Anterior cingulate cortex (tissue), 58 donors: ENCODE data around the gene TMEM208.
A peak's percentile ranks its signal among the peaks of the same experiment; 100 is the strongest.

Source experiments
- DNase-seq, 58 donors: peaks; one replicate each; lab custom pipeline; 2025; lab: John Stamatoyannopoulos, UW

The TMEM208 gene

DNA sequence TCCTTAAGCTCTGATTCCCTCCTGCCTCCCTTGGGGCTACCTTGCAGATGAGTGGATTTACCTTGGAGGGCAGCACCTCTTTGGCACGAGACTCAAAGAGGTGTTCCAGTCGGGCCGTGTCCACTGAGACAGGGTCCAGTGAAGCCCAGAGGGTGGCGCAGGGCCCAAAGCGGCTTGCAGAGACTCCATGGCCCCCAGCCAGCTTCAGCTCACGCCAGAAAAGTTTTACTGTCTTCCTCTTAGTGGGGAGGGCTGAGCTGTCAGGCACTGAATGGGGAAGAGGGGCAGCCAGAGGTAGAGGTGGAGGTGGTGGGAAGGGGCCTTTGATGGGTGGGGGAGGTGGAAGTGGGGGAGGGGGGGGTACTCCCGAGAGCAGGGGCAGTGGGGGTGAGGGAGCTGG is 6.7 kb downstream of the TMEM208 start:
- no peak for DNase-seq

GRCh38 chr16:67234180-67234597 is 7.3 kb downstream of the TMEM208 start:
- DNase-seq = no peak

GRCh38 chr16:67235816-67236562 is 9.1 kb downstream of the TMEM208 start:
- peak in 1 of 58 donors; percentile 80 for DNase-seq

DNA sequence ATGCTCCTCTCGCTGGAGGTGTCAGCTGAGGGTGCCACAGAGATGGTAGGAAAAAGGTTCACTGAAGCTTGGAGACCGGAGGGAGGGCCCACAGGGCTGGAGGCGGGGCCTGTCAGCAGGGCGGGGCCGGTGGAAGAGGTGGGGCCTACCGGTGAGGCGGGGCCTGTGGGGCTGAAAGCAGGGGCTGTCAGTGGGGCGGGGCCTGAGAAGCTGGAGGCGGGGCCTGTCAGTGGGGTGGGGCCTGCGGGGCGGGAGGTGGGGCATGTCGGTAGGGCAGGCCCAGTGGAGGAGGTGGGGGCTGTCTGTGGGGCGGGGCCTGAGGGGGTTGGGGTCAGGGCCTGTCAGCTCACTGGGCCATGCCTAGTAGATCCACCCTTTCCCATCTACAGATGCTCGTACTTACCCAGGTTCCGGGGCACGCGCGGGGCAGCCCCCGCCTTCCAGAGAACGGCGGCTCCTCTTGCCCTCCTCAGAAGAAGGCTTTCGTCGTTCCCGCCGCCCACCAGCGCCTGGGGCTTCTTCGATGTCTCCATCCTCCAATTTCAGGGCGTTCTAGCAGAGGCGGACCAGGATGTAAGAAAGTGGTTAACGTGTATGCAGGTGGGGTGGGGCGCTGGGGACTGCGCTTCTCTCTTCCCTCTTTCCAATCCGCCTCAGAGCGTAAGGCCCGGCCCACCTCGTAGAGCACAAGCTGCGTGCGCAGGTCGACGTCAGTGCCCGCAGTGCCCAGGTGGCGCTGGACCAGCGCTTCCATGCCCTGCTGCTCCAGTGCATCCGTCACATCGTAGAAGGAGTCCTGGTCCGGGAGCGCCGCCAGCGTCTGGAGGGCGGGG is 9.8 kb downstream of the TMEM208 start:
- DNase-seq = peak in 8 of 58 donors; percentile 21 to 82 (median 34)

- no peak for DNase-seq
Observed at GRCh38 chr16:67237396-67238277, 10.7 kb downstream of the TMEM208 start.

DNA sequence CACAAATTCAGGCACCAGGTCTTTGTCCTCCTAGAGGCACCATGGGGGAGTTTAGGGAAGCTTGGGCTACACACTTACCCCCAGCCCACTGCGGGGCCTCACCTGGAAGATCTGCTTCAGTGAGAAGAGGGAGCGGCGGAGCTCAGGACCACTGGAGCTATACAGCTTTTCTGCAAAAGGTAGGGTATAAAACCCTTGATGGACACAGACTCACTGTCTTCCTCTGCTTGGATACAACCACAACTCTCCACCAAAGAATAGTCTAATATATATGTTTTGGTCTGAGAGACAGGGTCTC is 11.3 kb downstream of the TMEM208 start:
- DNase-seq = no peak

DNA sequence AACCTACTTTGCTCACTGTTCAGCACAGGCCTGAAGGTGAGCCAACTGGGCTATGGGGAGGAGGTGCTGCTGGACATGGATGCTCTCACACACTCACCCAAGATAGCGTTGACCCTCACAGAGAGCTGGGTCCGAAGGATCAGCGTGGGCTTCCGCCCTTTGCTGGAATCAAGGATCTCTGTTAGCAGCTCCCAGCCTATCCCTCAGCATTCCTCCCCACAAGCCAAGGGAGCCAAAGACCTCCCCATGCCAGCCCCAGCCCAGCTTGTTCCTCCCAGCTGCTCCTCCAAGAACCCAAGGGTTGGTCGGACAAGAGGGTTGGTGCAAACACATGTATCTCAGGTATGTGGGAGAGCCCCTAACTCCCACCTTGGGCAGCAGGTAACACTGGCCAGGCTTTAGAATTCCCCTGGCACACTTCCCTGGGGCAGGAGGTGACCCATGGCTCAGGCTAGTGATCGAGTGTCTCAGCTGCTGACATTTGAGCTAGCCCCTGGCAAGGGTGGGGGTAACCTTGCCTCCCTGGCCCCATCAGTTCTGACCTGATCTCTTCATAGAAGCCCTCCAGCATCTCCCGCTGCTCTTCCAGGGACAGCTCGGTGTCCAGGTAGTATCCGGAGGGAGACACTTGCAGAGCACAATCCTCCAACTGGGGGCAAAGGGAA is 12.0 kb downstream of the TMEM208 start:
- DNase-seq = no peak

DNA sequence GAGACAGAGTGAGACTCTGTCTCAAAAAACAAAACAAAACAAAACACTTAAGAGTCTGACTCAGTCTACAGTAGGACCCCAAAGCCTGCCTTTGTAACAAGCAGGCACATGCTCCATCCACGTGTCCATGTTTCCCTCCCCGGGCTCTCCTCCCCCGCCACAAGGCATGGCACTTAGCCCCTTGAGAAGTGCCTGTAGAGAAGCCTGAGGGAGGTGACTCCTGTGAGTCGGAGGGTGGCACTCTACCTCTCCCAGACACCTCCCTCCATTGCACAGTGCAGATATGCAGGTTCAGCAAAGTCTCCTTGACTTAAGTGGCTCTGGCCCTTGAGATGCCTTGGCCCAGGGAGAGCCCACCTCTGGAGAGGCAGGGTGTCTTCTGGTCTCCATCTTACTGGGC is 13.6 kb downstream of the TMEM208 start:
- no peak for DNase-seq

- DNase-seq = peak in 4 of 58 donors; percentile 12 to 21 (median 16)
Observed at GRCh38 chr16:67241008-67241900, 14.3 kb downstream of the TMEM208 start.

DNA sequence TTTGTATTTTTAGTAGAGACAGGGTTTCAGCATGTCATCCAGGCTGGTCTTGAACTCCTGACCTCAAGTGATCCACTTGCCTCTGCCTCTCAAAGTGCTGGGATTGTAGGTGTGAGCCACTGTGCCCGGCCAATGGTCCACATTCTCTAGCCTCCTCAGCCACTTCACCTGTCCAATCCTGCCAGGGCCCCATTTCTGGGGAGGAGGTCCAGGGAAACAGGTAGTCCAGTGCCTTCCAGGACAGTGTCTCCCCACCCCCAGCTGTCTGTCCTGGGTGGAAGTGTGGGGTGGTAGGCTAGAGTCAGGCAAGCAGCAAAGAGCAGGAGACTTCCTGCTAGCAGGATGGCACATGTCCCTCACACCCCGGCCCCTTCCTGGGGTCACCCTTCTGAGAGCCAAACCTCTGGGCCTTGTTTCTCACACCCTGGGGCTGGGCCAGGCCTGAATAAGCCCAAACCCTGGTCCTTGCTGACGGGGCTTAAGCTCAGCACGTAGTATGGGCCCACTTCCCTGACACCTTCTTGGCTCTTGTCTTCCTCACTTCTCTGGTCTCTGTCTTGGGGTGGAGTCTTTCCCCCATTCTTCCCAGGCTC is 15.3 kb downstream of the TMEM208 start:
- no peak for DNase-seq

GRCh38 chr16:67243481-67243880 is 16.6 kb downstream of the TMEM208 start:
- no peak for DNase-seq

- peak in 23 of 58 donors; percentile 14 to 61 (median 36) for DNase-seq
Observed at GRCh38 chr16:67244387-67245185, 17.7 kb downstream of the TMEM208 start.

- no peak for DNase-seq
Observed at GRCh38 chr16:67245186-67245585, 18.3 kb downstream of the TMEM208 start.

GRCh38 chr16:67245674-67246080 is 18.7 kb downstream of the TMEM208 start:
- DNase-seq = no peak

DNA sequence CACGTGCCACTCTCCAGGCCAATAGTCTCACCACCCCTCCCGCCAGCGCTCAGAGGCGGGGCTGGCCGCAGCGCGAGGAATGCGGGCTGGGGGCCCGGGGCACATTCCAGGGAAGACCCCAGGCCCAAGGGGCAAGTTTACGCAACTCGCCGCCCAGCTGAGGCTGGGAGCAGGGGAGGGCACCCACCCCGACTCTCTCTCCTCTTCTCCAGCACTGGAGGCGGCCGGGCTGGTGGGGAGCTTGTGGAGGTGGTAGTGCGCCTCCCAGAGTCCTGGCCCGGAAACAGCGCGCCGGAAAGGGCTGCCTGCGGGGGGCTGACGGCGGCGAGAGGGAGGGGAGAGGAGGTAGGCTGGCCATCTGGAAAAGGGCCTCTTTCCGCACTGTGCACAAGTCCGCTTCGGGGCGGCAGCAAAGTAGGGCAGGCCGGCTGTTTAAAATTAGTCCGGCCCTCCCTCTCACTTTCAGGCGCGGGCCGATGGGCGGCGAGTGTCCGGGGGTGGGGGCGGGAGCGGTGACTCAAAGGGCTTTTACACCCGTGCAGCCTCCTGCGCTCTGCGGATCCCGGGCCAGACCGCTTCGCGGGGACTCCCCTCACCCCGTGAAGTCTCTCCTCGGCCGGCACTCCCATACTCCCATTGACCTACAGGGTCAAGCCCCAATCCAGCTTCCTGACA is 19.3 kb downstream of the TMEM208 start:
- peak in 38 of 58 donors; percentile 18 to 79 (median 54) for DNase-seq

GRCh38 chr16:67246756-67247191 is 19.8 kb downstream of the TMEM208 start:
- DNase-seq = no peak
